Stimulated activated CD8-positive, alpha-beta memory T cell treated with anti-CD3 and anti-CD28 coated beads, Interleukin-7, amount 100 ng/mL, for 48 hours (primary cell): ENCODE data around the gene TNIK.

Source experiments
- DNase-seq, 2 donors: peaks; one replicate each; pipeline ENCODE4 v3.0.0-alpha.2; 2020; ENCODE audit warnings: low read depth in 1 of 2; ENCODE audit errors: extremely low read depth in 1 of 2

The TNIK gene

GRCh38 chr3:171459942-171460724 is at the start of gene TNIK:
Gene TNIK (minus strand): TSS chr3:171460405. CDS start chr3:171460063, 342 bp downstream.
- peak; percentile 84 to 96 for DNase-seq

GRCh38 chr3:171508676-171509075 is 48.5 kb upstream of the TNIK start:
- DNase-seq: no peak

- DNase-seq: no peak
These were observed 48.0 kb upstream of the TNIK start for GRCh38 chr3:171508206-171508605.

GRCh38 chr3:171506743-171507319 is 46.6 kb upstream of the TNIK start:
- DNase-seq: no peak

- DNase-seq: no peak
These were observed 45.7 kb upstream of the TNIK start for GRCh38 chr3:171505822-171506333.

GRCh38 chr3:171504376-171504775 is 44.2 kb upstream of the TNIK start:
- DNase-seq: no peak

GRCh38 chr3:171503817-171504216 is 43.6 kb upstream of the TNIK start:
- DNase-seq: no peak

GRCh38 chr3:171498921-171499320 is 38.7 kb upstream of the TNIK start:
- no peak for DNase-seq

GRCh38 chr3:171497468-171497867 is 37.3 kb upstream of the TNIK start:
- no peak for DNase-seq

GRCh38 chr3:171495413-171495812 is 35.2 kb upstream of the TNIK start:
- DNase-seq: no peak

GRCh38 chr3:171494457-171495109 is 34.4 kb upstream of the TNIK start:
- DNase-seq: no peak

GRCh38 chr3:171491361-171491760 is 31.2 kb upstream of the TNIK start:
- DNase-seq: no peak

- DNase-seq: no peak
These were observed 30.7 kb upstream of the TNIK start for GRCh38 chr3:171490901-171491300.

- DNase-seq: no peak
These were observed 29.1 kb upstream of the TNIK start for GRCh38 chr3:171489348-171489747.

GRCh38 chr3:171488479-171488878 is 28.3 kb upstream of the TNIK start:
- no peak for DNase-seq

GRCh38 chr3:171487382-171487781 is 27.2 kb upstream of the TNIK start:
- DNase-seq: no peak

- no peak for DNase-seq
These were observed 25.1 kb upstream of the TNIK start for GRCh38 chr3:171485338-171485737.

GRCh38 chr3:171481011-171481410 is 20.8 kb upstream of the TNIK start:
- no peak for DNase-seq

GRCh38 chr3:171480526-171480925 is 20.3 kb upstream of the TNIK start:
- no peak for DNase-seq

GRCh38 chr3:171476532-171477102 is 16.4 kb upstream of the TNIK start:
- DNase-seq: no peak

- no peak for DNase-seq
These were observed 12.3 kb upstream of the TNIK start for GRCh38 chr3:171472552-171472951.
